Fibroblast of skin of left biceps (primary cell): ENCODE measurements around the gene QPCTL.
"Not testable (repeated sequence)": the region's sequence is repeated elsewhere in the genome, so short reads cannot be mapped to it uniquely, and the experiment has no call there.

Experiments
- DNase-seq, 2 experiments: peaks; one replicate each; pipeline ENCODE4 v3.0.0-alpha.2; 2013; ENCODE audit warnings: low read depth in 2 of 2

QPCTL gene

GRCh38 chr19:45717131-45717982 lies 24.9 kb downstream of the QPCTL start:
- peak; percentile 97 for DNase-seq

- DNase-seq, result no peak
These were observed 25.7 kb downstream of the QPCTL start for GRCh38 chr19:45717983-45718650.

GRCh38 chr19:45720065-45720464 lies 27.6 kb downstream of the QPCTL start:
- not testable (repeated sequence) for DNase-seq

- DNase-seq, result not testable (repeated sequence)
These were observed 36.2 kb downstream of the QPCTL start for GRCh38 chr19:45728683-45729082.

- no peak for DNase-seq
These were observed 37.4 kb downstream of the QPCTL start for GRCh38 chr19:45729800-45730290.

- peak; percentile 96 to 97 for DNase-seq
These were observed 38.2 kb downstream of the QPCTL start, which contains the start of gene FBXO46 for GRCh38 chr19:45730368-45731288. FBXO46 (minus strand) TSS chr19:45730896; CDS start chr19:45713495, 17,401 bp downstream.

- DNase-seq, result no peak
These were observed 40.8 kb downstream of the QPCTL start, which contains the start of gene MEIOSIN for GRCh38 chr19:45733160-45733810. MEIOSIN (plus strand) TSS chr19:45733439; CDS start chr19:45735377, 1,938 bp downstream.

GRCh38 chr19:45739498-45740439 lies 47.3 kb downstream of the QPCTL start:
- DNase-seq, result no peak

GRCh38 chr19:45742969-45743368 lies 50.5 kb downstream of the QPCTL start:
- no peak for DNase-seq

- DNase-seq, result no peak
These were observed 53.1 kb downstream of the QPCTL start for GRCh38 chr19:45745606-45746005.

GRCh38 chr19:45746866-45747265 lies 54.4 kb downstream of the QPCTL start:
- no peak for DNase-seq

GRCh38 chr19:45747513-45747912 lies 55.0 kb downstream of the QPCTL start:
- DNase-seq, result no peak

- DNase-seq, result not testable (repeated sequence)
These were observed 59.0 kb downstream of the QPCTL start for GRCh38 chr19:45751483-45751882.

GRCh38 chr19:45752639-45753038 lies 60.2 kb downstream of the QPCTL start:
- no peak for DNase-seq

- no peak for DNase-seq
These were observed 61.1 kb downstream of the QPCTL start for GRCh38 chr19:45753548-45753947.
